Body of pancreas (tissue), 4 donors: ENCODE data around the gene ANP32A. TPM values are rescaled to one million over a fixed set of nuclear protein-coding genes. Genes with fewer than 3 reads are reported as not detected.

Experiments
- ATAC-seq: fragments of 150-250 bp; one replicate; pipeline ENCODE4 v1.9.1; 2016
- DNase-seq, 4 donors: peaks; one replicate each; pipeline ENCODE4 v3.0.0-alpha.2; 2019
- H3K27ac ChIP-seq, 4 donors: fragments of 200-600 bp; sonication (generic); 1 replicate in 3 of 4; 2 replicates in 1 of 4; pipeline versions ENCODE4 v1.5.1 to v1.6.1; 2016 to 2019; ENCODE audit warnings: mild to moderate bottlenecking in 1 of 4, mixed read lengths in 1 of 4, moderate library complexity in 1 of 4
- H3K27me3 ChIP-seq, 2 donors: fragments of 200-600 bp; sonication (generic); one replicate each; pipeline ENCODE4 v1.6.0; 2016; ENCODE audit warnings: mild to moderate bottlenecking in 1 of 2
- H3K36me3 ChIP-seq, 2 donors: fragments of 200-600 bp; sonication (generic); replicated peaks in 1 of 2; 2 replicates each; pipeline ENCODE4 v1.5.1; 2016; ENCODE audit warnings: low read depth in 2 of 2; ENCODE audit not compliant: insufficient read depth in 1 of 2
- H3K4me1 ChIP-seq: fragments of 200-600 bp; sonication (generic); one replicate; pipeline ENCODE4 v1.6.0; 2016
- H3K4me3 ChIP-seq, 2 donors: fragments of 200-600 bp; sonication (generic); 1 replicate in 1 of 2; 2 replicates in 1 of 2; pipeline ENCODE4 v1.5.1; 2016 to 2019
- H3K9me3 ChIP-seq, 3 donors: fragments of 200-600 bp; sonication (generic); 1 replicate in 2 of 3; 2 replicates in 1 of 3; pipeline ENCODE4 v1.5.1; 2016
- POLR2A ChIP-seq, 3 donors: fragments of 450-650 bp; IDR thresholded peaks; one replicate each; pipeline ENCODE4 v1.6.1; 2016; ENCODE audit warnings: antibody characterized with exemption in 3 of 3, mild to moderate bottlenecking in 2 of 3
- WGBS, 2 donors: methylation state at CpG; one replicate each; pipeline ENCODE4 v1.1.5; 2017; 5-methylcytosine and 5-hydroxymethylcytosine counted together
- intact Hi-C: fragments of 100-400 bp; cut with DNase I; formaldehyde crosslinking; loops from one replicate; pipeline ENCODE4 v1.15.1; 2023
- total RNA-seq, 2 donors: library from RNA; depleted of rRNA; stranded (reverse); fragments of >200 nt; gene quantifications; one replicate each; pipeline ENCODE4 v1.1.0, GENCODE V29; 2016
- TF ChIP-seq, protein P1 (sequence below), 7 experiments: fragments of 450-650 bp in 4 of 7; fragments of 200-600 bp in 3 of 7; sonication (generic) in 3 of 7; IDR thresholded peaks; one replicate each; pipeline ENCODE4 v1.5.1; 2016 to 2019; ENCODE audit warnings: antibody characterized with exemption in 7 of 7

ANP32A gene
- total RNA-seq, 2 donors from 2014 or later: 27.7 to 37.4 TPM

DNA sequence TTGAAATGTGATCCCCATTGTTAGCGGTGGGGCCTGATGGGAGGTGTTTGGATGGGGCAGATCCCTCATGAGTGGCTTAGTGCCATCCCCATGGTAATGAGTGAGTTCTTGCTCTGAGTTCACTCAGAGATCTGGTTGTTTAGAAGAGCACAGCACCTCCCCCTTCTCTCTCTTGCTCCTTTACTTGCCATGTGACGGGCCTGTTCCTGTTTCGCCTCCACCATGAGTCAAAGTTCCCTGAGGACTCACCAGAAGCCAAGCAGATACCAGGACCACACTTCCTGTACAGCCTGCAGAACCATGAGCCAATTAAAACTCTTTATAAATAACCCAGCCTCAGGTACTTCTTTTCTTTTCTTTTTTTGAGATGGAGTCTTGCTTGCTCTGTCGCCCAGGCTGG lies 46.6 kb downstream of the ANP32A start:
- 93 to 95% methylated on average over 4 of the region's 4 CpGs for WGBS, 2 donors
- Histone ChIP-seq H3K9me3 (no peaks in the 10 kb centered on the region), H3K27ac (no peak overlapping the region), H3K4me3 (no peak overlapping the region), H3K4me1 (no peaks in the 10 kb centered on the region), H3K27me3 (no peaks in the 10 kb centered on the region), H3K36me3 (no peaks in the 10 kb centered on the region)
- TF ChIP-seq, protein P1, sequence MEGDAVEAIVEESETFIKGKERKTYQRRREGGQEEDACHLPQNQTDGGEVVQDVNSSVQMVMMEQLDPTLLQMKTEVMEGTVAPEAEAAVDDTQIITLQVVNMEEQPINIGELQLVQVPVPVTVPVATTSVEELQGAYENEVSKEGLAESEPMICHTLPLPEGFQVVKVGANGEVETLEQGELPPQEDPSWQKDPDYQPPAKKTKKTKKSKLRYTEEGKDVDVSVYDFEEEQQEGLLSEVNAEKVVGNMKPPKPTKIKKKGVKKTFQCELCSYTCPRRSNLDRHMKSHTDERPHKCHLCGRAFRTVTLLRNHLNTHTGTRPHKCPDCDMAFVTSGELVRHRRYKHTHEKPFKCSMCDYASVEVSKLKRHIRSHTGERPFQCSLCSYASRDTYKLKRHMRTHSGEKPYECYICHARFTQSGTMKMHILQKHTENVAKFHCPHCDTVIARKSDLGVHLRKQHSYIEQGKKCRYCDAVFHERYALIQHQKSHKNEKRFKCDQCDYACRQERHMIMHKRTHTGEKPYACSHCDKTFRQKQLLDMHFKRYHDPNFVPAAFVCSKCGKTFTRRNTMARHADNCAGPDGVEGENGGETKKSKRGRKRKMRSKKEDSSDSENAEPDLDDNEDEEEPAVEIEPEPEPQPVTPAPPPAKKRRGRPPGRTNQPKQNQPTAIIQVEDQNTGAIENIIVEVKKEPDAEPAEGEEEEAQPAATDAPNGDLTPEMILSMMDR (IDR thresholded peaks at IDR 0.05): no peak
- TF ChIP-seq POLR2A (IDR thresholded peaks at IDR 0.05): no peak
- intact Hi-C loops: no loop called here
- DNase-seq (no peak), ATAC-seq (no peak)

DNA sequence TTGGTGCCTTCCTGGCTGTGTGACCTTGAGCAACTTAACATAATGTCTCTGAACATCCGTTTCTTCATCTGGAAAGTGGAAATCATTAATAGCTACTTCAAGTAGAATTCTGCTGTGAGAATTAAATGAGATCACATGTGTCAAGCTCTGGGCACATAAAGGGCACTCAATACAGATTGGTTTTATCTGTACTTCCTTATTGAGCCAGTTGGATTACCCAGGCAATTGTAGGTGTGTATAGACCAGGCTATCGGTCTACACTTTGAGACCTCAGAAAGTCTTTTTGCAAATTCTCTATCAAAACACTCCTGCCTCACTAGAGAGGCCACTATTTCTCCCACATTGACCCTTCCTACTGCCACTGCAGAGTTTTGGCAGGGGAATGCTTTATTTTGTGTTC lies 47.7 kb downstream of the ANP32A start:
- no peaks in the 10 kb centered on the region for H3K36me3 ChIP-seq
- H3K4me3 ChIP-seq: no peak overlapping the region
- H3K9me3 ChIP-seq: no peaks in the 10 kb centered on the region
- H3K27me3 ChIP-seq: no peaks in the 10 kb centered on the region
- WGBS, 2 donors: 61 to 64% methylated on average over 2 of the region's 2 CpGs
- no peak for TF ChIP-seq POLR2A (IDR thresholded peaks at IDR 0.05)
- TF ChIP-seq, protein P1 (IDR thresholded peaks at IDR 0.05): no peak
- intact Hi-C loops: no loop called here
- no peak for DNase-seq
- no peak overlapping the region for H3K27ac ChIP-seq
- ATAC-seq: no peak
- H3K4me1 ChIP-seq: no peaks in the 10 kb centered on the region

DNA sequence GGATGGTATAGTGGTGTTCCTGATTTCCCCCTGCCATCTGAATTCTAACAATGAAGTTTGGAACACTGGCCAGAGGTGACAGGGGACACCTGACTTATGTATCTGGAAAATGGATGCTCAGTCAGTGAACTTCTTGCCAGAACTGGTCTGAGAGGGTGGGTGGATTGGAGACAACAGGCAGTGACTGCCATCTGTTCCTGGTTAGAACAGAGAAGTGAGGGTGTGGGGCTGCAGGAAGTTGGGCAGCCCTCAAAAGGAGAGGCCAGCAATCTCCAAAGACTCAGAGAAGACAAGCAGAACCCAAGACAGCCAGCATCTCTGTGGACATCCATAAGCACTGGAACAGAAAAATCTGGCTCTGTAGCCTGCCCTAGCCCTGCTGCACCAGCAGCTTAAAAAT lies 50.5 kb downstream of the ANP32A start:
- no peak for ATAC-seq
- intact Hi-C loops: no loop called here
- Histone ChIP-seq H3K9me3 (no peaks in the 10 kb centered on the region), H3K36me3 (no peaks in the 10 kb centered on the region), H3K27ac (no peak overlapping the region), H3K27me3 (no peaks in the 10 kb centered on the region), H3K4me3 (no peak overlapping the region), H3K4me1 (no peaks in the 10 kb centered on the region)
- TF ChIP-seq, protein P1 (IDR thresholded peaks at IDR 0.05): no peak
- no peak for TF ChIP-seq POLR2A (IDR thresholded peaks at IDR 0.05)
- DNase-seq: no peak

DNA sequence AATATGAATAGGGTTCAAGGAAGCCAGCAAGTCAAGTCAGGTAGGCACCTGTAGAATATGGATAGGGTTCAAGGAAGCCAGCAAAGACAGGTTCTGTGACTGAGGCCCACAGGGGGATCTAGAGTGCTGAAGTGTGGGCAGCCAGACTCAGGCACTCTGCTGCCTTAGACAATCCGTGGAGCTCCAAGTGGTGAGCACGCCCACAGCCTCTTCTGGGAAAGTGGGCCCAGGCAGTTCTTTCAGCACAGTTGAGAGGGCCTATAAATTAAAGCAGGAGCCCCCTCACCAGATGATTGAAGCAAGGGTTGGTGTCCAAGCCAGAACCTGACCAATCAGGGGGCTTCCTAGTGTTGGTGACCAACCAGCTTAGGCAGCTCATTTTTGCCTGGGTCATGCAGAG lies 51.0 kb downstream of the ANP32A start:
- TF ChIP-seq, protein P1 (IDR thresholded peaks at IDR 0.05): no peak
- no peak for TF ChIP-seq POLR2A (IDR thresholded peaks at IDR 0.05)

DNA sequence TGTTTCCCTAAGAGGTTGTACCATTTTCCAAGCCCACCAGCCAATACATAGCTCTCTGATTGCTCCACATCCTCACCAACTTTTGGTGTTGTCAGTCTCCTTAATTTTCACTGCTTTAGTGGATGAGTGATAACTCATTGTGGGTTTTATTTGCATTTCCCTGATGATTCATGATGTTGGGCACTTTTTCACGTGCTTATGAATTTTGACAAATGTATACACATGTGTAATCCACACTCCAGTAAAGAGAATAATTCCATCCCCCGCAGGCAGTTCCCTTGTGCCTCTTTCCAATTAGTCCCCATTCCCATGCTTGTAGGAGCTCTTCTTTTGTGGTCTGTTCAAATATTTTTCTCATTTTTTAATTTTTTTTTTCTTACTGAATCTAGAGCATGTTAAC lies 52.4 kb downstream of the ANP32A start:
- Histone ChIP-seq H3K9me3 (no peaks in the 10 kb centered on the region), H3K4me1 (no peaks in the 10 kb centered on the region), H3K27ac (no peak overlapping the region), H3K4me3 (no peak overlapping the region), H3K27me3 (no peaks in the 10 kb centered on the region), H3K36me3 (no peaks in the 10 kb centered on the region)
- intact Hi-C loops: no loop called here
- ATAC-seq: no peak
- no peak for DNase-seq
- WGBS, 2 donors: 9% methylated on average over 1 to 2 of the region's 2 CpGs
- TF ChIP-seq POLR2A (IDR thresholded peaks at IDR 0.05): no peak

More for the DNA sequence above, 51.0 kb downstream of the ANP32A start:
- ATAC-seq (no peak), DNase-seq (no peak)
- no peaks in the 10 kb centered on the region for H3K36me3 ChIP-seq
- intact Hi-C loops: no loop called here
- H3K27me3 ChIP-seq: no peaks in the 10 kb centered on the region
- no peaks in the 10 kb centered on the region for H3K4me1 ChIP-seq
- WGBS, 2 donors: 69 to 87% methylated on average over 2 of the region's 2 CpGs
- no peak overlapping the region for H3K4me3 ChIP-seq
- no peak overlapping the region for H3K27ac ChIP-seq
- no peaks in the 10 kb centered on the region for H3K9me3 ChIP-seq
